Glutamatergic neuron (in vitro differentiated cells): ENCODE results near the gene BOLA3. TPM values are rescaled to one million over a fixed set of nuclear protein-coding genes. Genes with fewer than 3 reads are reported as not detected.
"Not testable (repeated sequence)": the region's sequence is repeated elsewhere in the genome, so short reads cannot be mapped to it uniquely, and the experiment has no call there.

Experiments
- DNase-seq: peaks from one replicate; pipeline ENCODE4 v3.0.0; 2022
- H3K27ac Mint-ChIP-seq: one replicate; pipeline ENCODE4 v1.8.0; 2020; ENCODE audit warnings: mild to moderate bottlenecking, mixed read lengths, inconsistent platforms; ENCODE audit not compliant: unreplicated experiment
- H3K27me3 Mint-ChIP-seq: one replicate; pipeline ENCODE4 v1.8.0; 2020; ENCODE audit warnings: mild to moderate bottlenecking, moderate library complexity, mixed read lengths, inconsistent platforms; ENCODE audit not compliant: unreplicated experiment
- H3K36me3 Mint-ChIP-seq: one replicate; pipeline ENCODE4 v1.8.0; 2020; ENCODE audit warnings: mild to moderate bottlenecking, mixed read lengths, inconsistent platforms; ENCODE audit not compliant: unreplicated experiment
- H3K4me1 Mint-ChIP-seq: one replicate; pipeline ENCODE4 v1.8.0; 2020; ENCODE audit warnings: mild to moderate bottlenecking, low read depth, mixed read lengths, inconsistent platforms; ENCODE audit not compliant: unreplicated experiment
- H3K4me3 Mint-ChIP-seq: one replicate; pipeline ENCODE4 v1.8.0; 2020; ENCODE audit warnings: mild to moderate bottlenecking, mixed read lengths, inconsistent platforms; ENCODE audit not compliant: unreplicated experiment
- H3K9me3 Mint-ChIP-seq: one replicate; pipeline ENCODE4 v1.8.0; 2020; ENCODE audit warnings: mild to moderate bottlenecking, moderate library complexity, mixed read lengths, inconsistent platforms; ENCODE audit not compliant: unreplicated experiment
- total RNA-seq: library from RNA; stranded (reverse); fragmentation: NEBNext Ultra II Directional; extraction: Animal tissue kit (Norgen Biotek cat#: 25700); gene quantifications from one replicate; pipeline ENCODE4 v1.2.1, GENCODE V29; 2021; ENCODE audit not compliant: unreplicated experiment
- TF ChIP-seq, protein P1 (sequence below): fragments of 200-600 bp; sonication (generic); IDR thresholded peaks from one replicate; pipeline ENCODE4 v1.5.0; 2021; ENCODE audit not compliant: partially characterized antibody, unreplicated experiment

The BOLA3 gene
- total RNA-seq, 1 donor from 2014 or later: 17.7 TPM

DNA sequence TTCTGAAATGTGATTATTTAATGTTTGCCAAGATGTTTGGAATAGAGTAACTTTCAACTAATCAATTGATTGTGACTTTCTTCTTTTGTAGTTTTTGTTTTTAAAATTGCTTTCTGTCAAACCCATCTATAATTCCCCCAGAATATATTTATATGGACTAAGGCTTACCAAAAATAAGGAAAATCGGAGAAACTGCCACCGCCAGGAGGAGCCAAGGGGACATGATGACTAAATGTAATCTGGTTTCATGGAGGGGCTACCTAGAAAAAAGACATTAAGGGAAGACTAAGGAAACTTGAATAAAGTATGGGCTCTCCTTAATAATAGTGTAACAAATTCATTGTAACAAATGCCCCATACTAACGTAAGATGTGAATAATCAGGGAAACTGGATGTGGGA lies 19.5 kb downstream of the BOLA3 start:
- H3K27me3 Mint-ChIP-seq: peaks cover 3% of the 10 kb centered on the region
- H3K4me3 Mint-ChIP-seq: no peak overlapping the region
- DNase-seq: no peak
- TF ChIP-seq, protein P1, sequence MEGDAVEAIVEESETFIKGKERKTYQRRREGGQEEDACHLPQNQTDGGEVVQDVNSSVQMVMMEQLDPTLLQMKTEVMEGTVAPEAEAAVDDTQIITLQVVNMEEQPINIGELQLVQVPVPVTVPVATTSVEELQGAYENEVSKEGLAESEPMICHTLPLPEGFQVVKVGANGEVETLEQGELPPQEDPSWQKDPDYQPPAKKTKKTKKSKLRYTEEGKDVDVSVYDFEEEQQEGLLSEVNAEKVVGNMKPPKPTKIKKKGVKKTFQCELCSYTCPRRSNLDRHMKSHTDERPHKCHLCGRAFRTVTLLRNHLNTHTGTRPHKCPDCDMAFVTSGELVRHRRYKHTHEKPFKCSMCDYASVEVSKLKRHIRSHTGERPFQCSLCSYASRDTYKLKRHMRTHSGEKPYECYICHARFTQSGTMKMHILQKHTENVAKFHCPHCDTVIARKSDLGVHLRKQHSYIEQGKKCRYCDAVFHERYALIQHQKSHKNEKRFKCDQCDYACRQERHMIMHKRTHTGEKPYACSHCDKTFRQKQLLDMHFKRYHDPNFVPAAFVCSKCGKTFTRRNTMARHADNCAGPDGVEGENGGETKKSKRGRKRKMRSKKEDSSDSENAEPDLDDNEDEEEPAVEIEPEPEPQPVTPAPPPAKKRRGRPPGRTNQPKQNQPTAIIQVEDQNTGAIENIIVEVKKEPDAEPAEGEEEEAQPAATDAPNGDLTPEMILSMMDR: peak; percentile 30
- no peaks in the 10 kb centered on the region for H3K9me3 Mint-ChIP-seq
- H3K27ac Mint-ChIP-seq: no peak overlapping the region
- H3K36me3 Mint-ChIP-seq: peaks cover under 1% of the 10 kb centered on the region
- no peaks in the 10 kb centered on the region for H3K4me1 Mint-ChIP-seq

DNA sequence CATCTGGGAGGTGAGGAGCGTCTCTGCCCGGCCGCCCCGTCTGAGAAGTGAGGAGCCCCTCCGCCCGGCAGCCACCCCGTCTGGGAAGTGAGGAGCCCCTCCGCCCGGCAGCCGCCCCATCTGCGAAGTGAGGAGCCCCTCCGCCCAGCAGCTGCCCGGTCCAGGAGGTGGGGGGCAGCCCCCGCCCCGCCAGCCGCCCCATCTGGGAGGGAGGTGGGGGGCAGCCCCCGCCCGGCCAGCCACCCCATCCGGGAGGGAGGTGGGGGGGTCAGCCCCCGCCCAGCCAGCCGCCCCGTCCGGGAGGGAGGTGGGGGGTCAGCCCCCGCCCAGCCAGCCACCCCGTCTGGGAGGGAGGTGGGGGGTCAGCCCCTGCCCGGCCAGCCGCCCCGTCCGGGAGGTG lies 23.8 kb downstream of the BOLA3 start:
- not testable (repeated sequence) for H3K9me3 Mint-ChIP-seq, H3K27ac Mint-ChIP-seq, DNase-seq, H3K27me3 Mint-ChIP-seq, H3K4me3 Mint-ChIP-seq, H3K4me1 Mint-ChIP-seq
- peaks cover 22% of the 10 kb centered on the region for H3K36me3 Mint-ChIP-seq

DNA sequence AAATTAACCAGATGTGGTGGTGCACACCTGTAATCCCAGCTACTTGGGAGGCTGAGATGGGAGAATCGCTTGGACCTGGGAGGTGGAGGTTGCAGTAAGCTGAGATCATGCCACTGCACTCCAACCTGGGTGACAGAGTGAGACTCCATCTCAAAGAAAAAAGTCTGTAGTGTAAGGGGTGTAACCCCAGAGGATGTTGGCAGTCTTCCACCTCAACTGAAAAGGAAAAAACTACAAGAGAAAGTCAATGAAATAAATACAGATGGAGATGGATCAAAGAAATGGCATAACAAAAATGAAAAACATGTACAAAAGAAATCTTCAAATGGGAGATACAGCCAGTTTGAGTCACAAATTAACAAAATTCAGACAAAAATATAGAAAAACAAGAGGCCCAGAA lies 25.9 kb downstream of the BOLA3 start:
- not testable (repeated sequence) for H3K27ac Mint-ChIP-seq, H3K27me3 Mint-ChIP-seq, H3K4me3 Mint-ChIP-seq, DNase-seq, H3K9me3 Mint-ChIP-seq, H3K4me1 Mint-ChIP-seq
- peaks cover 22% of the 10 kb centered on the region for H3K36me3 Mint-ChIP-seq

DNA sequence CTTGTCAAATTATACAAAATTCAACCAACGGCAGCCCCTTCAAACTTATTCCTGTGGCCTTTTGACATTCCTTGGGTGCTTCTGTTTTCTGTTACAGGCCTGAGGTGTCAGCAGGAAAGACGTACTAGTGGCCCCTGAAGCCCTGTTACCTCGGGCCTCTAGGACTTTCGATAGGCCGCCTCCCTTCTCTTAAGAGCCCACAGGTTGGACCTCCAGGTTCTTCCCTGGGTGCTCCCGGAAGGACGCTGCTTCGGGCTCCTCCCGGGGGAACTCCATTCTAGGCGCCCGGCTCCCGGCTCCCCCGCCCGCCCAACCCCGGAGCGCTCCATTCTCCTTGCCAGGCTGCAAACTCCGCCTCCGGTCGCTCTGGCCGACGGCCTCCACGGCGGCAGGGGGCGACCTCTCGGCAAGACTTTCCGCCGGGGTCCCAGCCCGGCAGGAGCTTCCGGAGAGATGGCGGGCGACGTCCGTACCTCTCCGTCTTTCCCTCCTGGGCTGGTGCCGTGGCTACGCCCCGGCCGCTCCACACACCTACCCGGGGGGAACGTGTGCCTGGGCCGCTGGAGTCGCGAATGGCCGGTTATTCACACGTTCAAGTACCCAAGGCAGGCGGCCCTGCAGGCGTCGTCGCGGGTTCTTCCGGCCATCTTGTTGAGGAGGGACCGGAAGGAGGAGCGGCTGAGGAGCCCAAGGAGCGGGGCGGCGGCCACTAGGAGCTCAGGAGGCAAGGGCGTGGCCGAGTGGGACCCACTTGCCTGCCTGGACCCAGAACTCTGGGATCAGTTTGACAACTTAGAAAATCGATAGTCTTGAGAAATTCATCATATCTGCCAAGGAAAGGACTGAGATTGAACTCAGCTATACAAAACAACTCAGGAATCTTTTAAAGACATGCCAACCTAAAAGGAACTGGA lies 27.5 kb downstream of the BOLA3 start:
- Mint-ChIP-seq H3K36me3 (peaks cover 22% of the 10 kb centered on the region), H3K4me3 (peak overlapping the region; percentile 90), H3K27ac (peak overlapping the region; percentile 93), H3K9me3 (peaks cover 3% of the 10 kb centered on the region), H3K27me3 (peaks cover 5% of the 10 kb centered on the region), H3K4me1 (peaks cover 4% of the 10 kb centered on the region)
- TF ChIP-seq, protein P1: peak; percentile 21
- peak; percentile 91 for DNase-seq

DNA sequence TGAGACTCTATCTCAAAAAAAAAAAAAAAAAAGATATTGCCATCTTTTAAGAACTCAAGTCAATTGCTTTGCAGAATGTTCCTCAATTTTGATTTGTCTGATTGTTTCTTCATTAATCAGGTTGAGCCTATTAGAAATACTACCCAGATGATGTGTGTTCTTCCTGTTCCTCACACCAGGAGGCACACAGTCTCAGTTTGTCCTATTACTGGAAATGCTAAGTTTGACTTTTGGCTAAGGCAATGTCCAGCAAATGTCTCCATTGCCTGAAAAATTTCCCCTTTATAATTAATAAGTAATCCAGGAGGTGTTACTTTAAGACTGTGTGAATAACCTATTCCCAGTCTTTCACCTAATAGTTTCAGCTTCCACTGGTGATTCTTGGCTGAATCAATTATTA lies 28.4 kb downstream of the BOLA3 start:
- Mint-ChIP-seq H3K4me1 (peaks cover 4% of the 10 kb centered on the region), H3K9me3 (peaks cover 3% of the 10 kb centered on the region), H3K4me3 (no peak overlapping the region), H3K27me3 (peaks cover 5% of the 10 kb centered on the region), H3K27ac (no peak overlapping the region), H3K36me3 (peaks cover 22% of the 10 kb centered on the region)
- TF ChIP-seq, protein P1: no peak
- DNase-seq: no peak

DNA sequence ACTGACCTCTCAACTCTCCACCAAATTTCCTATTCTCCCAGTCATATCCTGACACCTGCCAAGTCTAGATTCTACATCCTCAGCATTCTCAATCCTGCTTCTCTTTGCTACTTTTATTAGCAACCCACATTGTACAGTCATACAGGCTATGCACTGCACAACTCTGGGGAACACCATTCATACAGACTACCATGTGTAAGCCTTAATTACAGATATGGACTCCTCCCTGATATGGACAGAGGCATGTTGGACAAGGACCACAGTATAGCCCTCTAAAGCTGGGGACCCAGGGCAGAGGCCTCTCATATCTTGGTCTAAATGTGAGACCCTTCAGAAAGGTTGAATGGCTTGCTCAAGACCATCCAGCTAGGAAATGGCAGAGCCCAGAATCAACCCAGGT lies 36.3 kb downstream of the BOLA3 start:
- Mint-ChIP-seq H3K36me3 (no peaks in the 10 kb centered on the region), H3K27ac (no peak overlapping the region), H3K9me3 (peaks cover 6% of the 10 kb centered on the region), H3K27me3 (peaks cover 9% of the 10 kb centered on the region), H3K4me3 (no peak overlapping the region), H3K4me1 (peaks cover 9% of the 10 kb centered on the region)
- TF ChIP-seq, protein P1: no peak
- DNase-seq: no peak
